Adrenal gland (tissue), 5 donors: ENCODE results near the gene FBL.

Experiments used
- CTCF ChIP-seq, 6 experiments: fragments of 450-650 bp in 4 of 6; fragments of 200-600 bp in 2 of 6; sonication (generic) in 1 of 6; IDR thresholded peaks; 1 replicate in 5 of 6; 2 replicates in 1 of 6; pipeline versions ENCODE4 v1.5.1 to v1.8.0; 2016 to 2021; ENCODE audit warnings: antibody characterized with exemption in 6 of 6, mild to moderate bottlenecking in 2 of 6, moderate library complexity in 1 of 6
- POLR2A ChIP-seq, 2 donors: fragments of 450-650 bp; IDR thresholded peaks; one replicate each; pipeline ENCODE4 v1.6.1; 2017; ENCODE audit warnings: antibody characterized with exemption in 2 of 2, mild to moderate bottlenecking in 2 of 2, moderate library complexity in 1 of 2
- donor health status: DM: no; HTN: no; CAD: no.

- TF ChIP-seq CTCF (IDR thresholded peaks at IDR 0.05) = no peak
- peak in 1 of 2 donors; percentile 41 for TF ChIP-seq POLR2A (IDR thresholded peaks at IDR 0.05)
Observed at GRCh38 chr19:39833464-39834286, 12.5 kb downstream of the FBL start, which contains the start of gene DYRK1B.
